Caco-2 (cell line): ENCODE measurements around the gene UBE2I. TPM values are rescaled to one million over a fixed set of nuclear protein-coding genes. Genes with fewer than 3 reads are reported as not detected.

Experiments used
- BruUV-seq: library from RNA; stranded (reverse); fragments of 400-500 nt; replicated peaks from 2 replicates; lab custom pipeline; 2021; lab: Mats Ljungman, UMichigan
- CTCF ChIA-PET: fragments of 300-600 bp; sonication (Branson Sonifier 250); formaldehyde crosslinking; loops from one replicate; lab custom pipeline; 2022; ENCODE audit warnings: antibody characterized with exemption; lab: Charles Lee
- POLR2A ChIA-PET: fragments of 300-600 bp; sonication (Branson Sonifier 250); formaldehyde crosslinking; loops from one replicate; lab custom pipeline; 2022; ENCODE audit warnings: antibody characterized with exemption; lab: Charles Lee
- DNase-seq, 2 experiments: peaks; one replicate each; pipeline versions ENCODE4 v3.0.0 to v3.0.0-alpha.2; 2020 to 2022
- H3K27me3 ChIP-seq: replicated peaks from 2 replicates; pipeline ENCODE4 v1.6.0; 2011; ENCODE audit warnings: low read length; ENCODE audit not compliant: control insufficient read depth, insufficient read depth
- H3K36me3 ChIP-seq: 2 replicates; pipeline ENCODE4 v1.5.1; 2011; ENCODE audit warnings: low read length; ENCODE audit not compliant: control insufficient read depth, insufficient read depth
- H3K4me1 ChIP-seq: fragments of 250-450 bp; sonication (Bioruptor Pico); 2 replicates; pipeline ENCODE4 v1.5.1; 2020; ENCODE audit warnings: mild to moderate bottlenecking
- H3K4me3 ChIP-seq: 2 replicates; pipeline ENCODE4 v1.5.1; 2011; ENCODE audit warnings: low read depth, mild to moderate bottlenecking, control low read depth, low read length
- H3K9me3 ChIP-seq: fragments of 250-450 bp; sonication (Bioruptor Pico); 2 replicates; pipeline ENCODE4 v1.5.1; 2020; ENCODE audit warnings: mild to moderate bottlenecking, moderate library complexity
- H3K27ac Mint-ChIP-seq: one replicate; pipeline ENCODE4 v1.8.0; 2022; ENCODE audit warnings: mixed read lengths; ENCODE audit not compliant: unreplicated experiment
- H3K27me3 Mint-ChIP-seq: one replicate; pipeline ENCODE4 v1.8.0; 2022; ENCODE audit warnings: mixed read lengths; ENCODE audit not compliant: insufficient read depth, unreplicated experiment
- H3K36me3 Mint-ChIP-seq: one replicate; pipeline ENCODE4 v1.8.0; 2022; ENCODE audit warnings: mild to moderate bottlenecking, mixed read lengths; ENCODE audit not compliant: insufficient read depth, unreplicated experiment
- H3K4me1 Mint-ChIP-seq: one replicate; pipeline ENCODE4 v1.8.0; 2022; ENCODE audit warnings: low read depth, mixed read lengths; ENCODE audit not compliant: unreplicated experiment
- H3K4me3 Mint-ChIP-seq: one replicate; pipeline ENCODE4 v1.8.0; 2022; ENCODE audit warnings: mild to moderate bottlenecking, moderate library complexity, mixed read lengths; ENCODE audit not compliant: unreplicated experiment
- H3K9me3 Mint-ChIP-seq: one replicate; pipeline ENCODE4 v1.8.0; 2022; ENCODE audit warnings: mixed read lengths; ENCODE audit not compliant: unreplicated experiment
- intact Hi-C: fragments of 100-400 bp; cut with micrococcal nuclease; formaldehyde crosslinking; loops from one replicate; pipeline ENCODE4 v1.10.0; 2022; ENCODE audit not compliant: unreplicated experiment
- total RNA-seq: library from RNA; stranded (reverse); gene quantifications from 2 replicates; pipeline ENCODE4 v1.2.3, GENCODE V29; 2022
- TF ChIP-seq, protein P1 (sequence below), 2 experiments: fragments of 200-600 bp in 1 of 2; IDR thresholded peaks; 1 replicate in 1 of 2; 2 replicates in 1 of 2; pipeline versions ENCODE4 v1.5.1 to v1.8.0; 2011 to 2022; ENCODE audit warnings: antibody characterized with exemption in 1 of 2, control low read depth in 1 of 2, inconsistent platforms in 1 of 2, low read depth in 1 of 2, low read length in 1 of 2, mild to moderate bottlenecking in 1 of 2, moderate library complexity in 1 of 2; ENCODE audit not compliant: insufficient read depth in 1 of 2, severe bottlenecking in 1 of 2, unreplicated experiment in 1 of 2

UBE2I gene
- total RNA-seq, 1 experiment from 2014 or later = 178 TPM

DNA sequence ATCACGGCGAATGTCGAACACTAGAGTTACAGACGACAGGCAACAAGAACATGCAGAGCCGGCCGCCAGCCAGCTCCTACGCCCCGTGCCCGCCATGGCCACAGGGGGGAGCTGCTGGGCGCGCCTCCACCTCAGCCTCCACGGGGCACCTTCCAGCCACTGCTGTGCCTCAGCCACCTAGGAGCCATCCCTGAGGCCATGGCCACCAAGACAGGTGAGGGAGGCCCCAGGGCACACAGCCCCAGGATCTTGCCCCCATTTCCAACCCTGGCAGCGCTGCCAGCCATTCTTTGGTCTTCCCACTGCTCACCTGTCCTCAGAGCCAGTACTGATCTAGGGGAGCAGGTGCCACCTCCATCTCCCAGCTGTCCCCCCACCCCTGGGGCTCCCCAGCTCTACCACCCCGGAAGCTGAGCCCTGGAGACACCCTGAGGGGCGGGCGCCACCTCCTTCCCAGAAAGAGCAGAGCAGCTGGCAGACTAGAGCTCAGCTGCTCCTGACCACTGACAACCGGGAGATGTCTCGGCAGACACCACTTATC, 54.1 kb downstream of the UBE2I start:
- H3K4me1 Mint-ChIP-seq = no peaks in the 10 kb centered on the region
- peaks cover 65% of the 10 kb centered on the region for H3K36me3 Mint-ChIP-seq
- H3K27me3 Mint-ChIP-seq = no peaks in the 10 kb centered on the region
- Histone ChIP-seq H3K4me3 (no peak overlapping the region), H3K27me3 (no peaks in the 10 kb centered on the region), H3K36me3 (peaks cover 3% of the 10 kb centered on the region), H3K9me3 (no peaks in the 10 kb centered on the region), H3K4me1 (no peaks in the 10 kb centered on the region)
- ChIA-PET POLR2A (no interaction called here), CTCF (interaction anchor here (0.6 to 2.4 kb wide), 6 partner anchors 12 to 342 kb away, joined by 3 to 14 read pairs (median 3); partner anchors contain the start of genes MAPK8IP3 and UQCC4)
- no peak overlapping the region for H3K4me3 Mint-ChIP-seq
- no TSS peak for BruUV-seq
- H3K9me3 Mint-ChIP-seq = no peaks in the 10 kb centered on the region
- H3K27ac Mint-ChIP-seq = no peak overlapping the region
- intact Hi-C loops = no loop called here
- TF ChIP-seq, protein P1, sequence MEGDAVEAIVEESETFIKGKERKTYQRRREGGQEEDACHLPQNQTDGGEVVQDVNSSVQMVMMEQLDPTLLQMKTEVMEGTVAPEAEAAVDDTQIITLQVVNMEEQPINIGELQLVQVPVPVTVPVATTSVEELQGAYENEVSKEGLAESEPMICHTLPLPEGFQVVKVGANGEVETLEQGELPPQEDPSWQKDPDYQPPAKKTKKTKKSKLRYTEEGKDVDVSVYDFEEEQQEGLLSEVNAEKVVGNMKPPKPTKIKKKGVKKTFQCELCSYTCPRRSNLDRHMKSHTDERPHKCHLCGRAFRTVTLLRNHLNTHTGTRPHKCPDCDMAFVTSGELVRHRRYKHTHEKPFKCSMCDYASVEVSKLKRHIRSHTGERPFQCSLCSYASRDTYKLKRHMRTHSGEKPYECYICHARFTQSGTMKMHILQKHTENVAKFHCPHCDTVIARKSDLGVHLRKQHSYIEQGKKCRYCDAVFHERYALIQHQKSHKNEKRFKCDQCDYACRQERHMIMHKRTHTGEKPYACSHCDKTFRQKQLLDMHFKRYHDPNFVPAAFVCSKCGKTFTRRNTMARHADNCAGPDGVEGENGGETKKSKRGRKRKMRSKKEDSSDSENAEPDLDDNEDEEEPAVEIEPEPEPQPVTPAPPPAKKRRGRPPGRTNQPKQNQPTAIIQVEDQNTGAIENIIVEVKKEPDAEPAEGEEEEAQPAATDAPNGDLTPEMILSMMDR (IDR thresholded peaks at IDR 0.05; ENCODE audit: insufficient read depth in 1 of 2, low read depth in 1 of 2, low read length in 1 of 2, severe bottlenecking in 1 of 2, unreplicated experiment in 1 of 2) = peak; percentile 72 to 83
- DNase-seq = peak in 1 of 2 experiments; percentile 74

DNA sequence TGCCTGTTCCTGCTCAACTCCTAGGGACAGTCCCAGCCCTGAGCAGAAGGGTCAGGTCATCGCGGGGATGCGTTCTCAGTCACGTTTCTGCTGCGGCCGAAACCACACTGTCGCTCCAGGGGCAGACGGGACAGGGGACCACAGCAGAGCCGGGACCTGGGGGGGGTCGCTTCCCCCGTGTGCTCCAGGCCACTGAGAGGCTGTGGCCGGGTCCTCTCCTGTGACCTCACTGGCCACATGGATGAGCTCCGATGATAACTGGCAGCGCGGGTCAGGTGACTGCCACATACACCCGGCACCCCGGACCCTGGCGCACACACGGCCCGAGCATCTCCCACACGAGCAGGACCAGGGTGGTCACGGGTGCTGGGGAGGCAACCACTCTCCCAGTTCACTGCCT, 55.1 kb downstream of the UBE2I start:
- no peaks in the 10 kb centered on the region for H3K9me3 Mint-ChIP-seq
- DNase-seq = no peak
- CTCF ChIA-PET = interaction anchor here (0.6 to 2.4 kb wide), 3 partner anchors 13 to 659 kb away, joined by 3 to 14 read pairs (median 3); no protein-coding TSS in a partner anchor
- peaks cover 3% of the 10 kb centered on the region for H3K36me3 ChIP-seq
- BruUV-seq = no TSS peak
- H3K9me3 ChIP-seq = no peaks in the 10 kb centered on the region
- POLR2A ChIA-PET = interaction anchor here (0.6 kb wide), 1 partner anchor 418 kb away, joined by 6 read pairs; the partner anchor contains the start of gene SPSB3
- H3K4me3 ChIP-seq = no peak overlapping the region
- H3K27ac Mint-ChIP-seq = no peak overlapping the region
- no peak overlapping the region for H3K4me3 Mint-ChIP-seq
- no peaks in the 10 kb centered on the region for H3K27me3 ChIP-seq
- H3K27me3 Mint-ChIP-seq = no peaks in the 10 kb centered on the region
- TF ChIP-seq, protein P1 (IDR thresholded peaks at IDR 0.05; ENCODE audit: insufficient read depth in 1 of 2, low read depth in 1 of 2, low read length in 1 of 2, severe bottlenecking in 1 of 2, unreplicated experiment in 1 of 2) = no peak
- H3K4me1 Mint-ChIP-seq = no peaks in the 10 kb centered on the region
- intact Hi-C loops = no loop called here
- peaks cover 64% of the 10 kb centered on the region for H3K36me3 Mint-ChIP-seq
- no peaks in the 10 kb centered on the region for H3K4me1 ChIP-seq

DNA sequence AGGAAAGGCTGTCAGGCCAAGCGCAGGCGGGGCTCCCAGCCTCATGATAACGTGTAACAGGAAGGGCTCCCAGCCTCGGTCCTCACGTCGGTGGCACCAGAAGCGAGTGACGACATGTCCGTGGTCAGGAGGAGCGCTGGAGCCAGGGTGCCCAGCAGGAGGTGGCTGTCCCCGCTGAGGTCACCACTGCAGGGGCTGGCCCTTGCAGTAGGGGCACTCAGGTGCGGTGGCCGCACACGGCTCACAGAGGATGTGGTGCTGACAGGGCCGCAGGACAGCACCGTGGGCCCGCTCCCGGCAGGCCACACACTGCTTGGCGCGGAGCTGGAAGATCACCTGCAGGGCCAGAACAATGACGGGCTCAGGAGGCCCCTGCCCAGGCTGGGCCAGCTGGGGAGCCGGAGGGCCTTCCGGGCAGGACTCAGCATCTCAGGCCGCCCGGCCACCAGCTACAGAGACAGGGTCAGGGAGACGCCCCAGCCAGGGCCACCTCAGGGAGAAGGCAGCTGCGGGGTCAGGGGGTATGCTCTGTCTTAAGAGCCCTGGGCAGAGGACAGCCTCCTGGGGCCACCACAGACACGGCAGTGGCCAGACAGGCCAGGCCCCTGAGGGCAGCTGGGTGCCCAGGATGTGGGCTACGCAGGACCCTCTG, 56.8 kb downstream of the UBE2I start:
- Mint-ChIP-seq H3K27me3 (no peaks in the 10 kb centered on the region), H3K9me3 (no peaks in the 10 kb centered on the region), H3K4me1 (no peaks in the 10 kb centered on the region), H3K36me3 (peaks cover 64% of the 10 kb centered on the region), H3K4me3 (no peak overlapping the region), H3K27ac (no peak overlapping the region)
- no TSS peak for BruUV-seq
- H3K4me1 ChIP-seq = no peaks in the 10 kb centered on the region
- H3K9me3 ChIP-seq = no peaks in the 10 kb centered on the region
- intact Hi-C loops = no loop called here
- peaks cover 3% of the 10 kb centered on the region for H3K36me3 ChIP-seq
- H3K4me3 ChIP-seq = no peak overlapping the region
- no peak for DNase-seq
- no peaks in the 10 kb centered on the region for H3K27me3 ChIP-seq
- TF ChIP-seq, protein P1 (IDR thresholded peaks at IDR 0.05; ENCODE audit: insufficient read depth in 1 of 2, low read depth in 1 of 2, low read length in 1 of 2, severe bottlenecking in 1 of 2, unreplicated experiment in 1 of 2) = no peak
- CTCF ChIA-PET = no interaction called here
- POLR2A ChIA-PET = no interaction called here
